ENCODE measurements around the gene RNF149. TPM values are rescaled to one million over a fixed set of nuclear protein-coding genes. Genes with fewer than 3 reads are reported as not detected.
"Not testable (repeated sequence)": the region's sequence is repeated elsewhere in the genome, so short reads cannot be mapped to it uniquely, and the experiment has no call there.

The RNF149 gene
- total RNA-seq, 1 donor from 2014 or later, result 80.7 TPM

DNA sequence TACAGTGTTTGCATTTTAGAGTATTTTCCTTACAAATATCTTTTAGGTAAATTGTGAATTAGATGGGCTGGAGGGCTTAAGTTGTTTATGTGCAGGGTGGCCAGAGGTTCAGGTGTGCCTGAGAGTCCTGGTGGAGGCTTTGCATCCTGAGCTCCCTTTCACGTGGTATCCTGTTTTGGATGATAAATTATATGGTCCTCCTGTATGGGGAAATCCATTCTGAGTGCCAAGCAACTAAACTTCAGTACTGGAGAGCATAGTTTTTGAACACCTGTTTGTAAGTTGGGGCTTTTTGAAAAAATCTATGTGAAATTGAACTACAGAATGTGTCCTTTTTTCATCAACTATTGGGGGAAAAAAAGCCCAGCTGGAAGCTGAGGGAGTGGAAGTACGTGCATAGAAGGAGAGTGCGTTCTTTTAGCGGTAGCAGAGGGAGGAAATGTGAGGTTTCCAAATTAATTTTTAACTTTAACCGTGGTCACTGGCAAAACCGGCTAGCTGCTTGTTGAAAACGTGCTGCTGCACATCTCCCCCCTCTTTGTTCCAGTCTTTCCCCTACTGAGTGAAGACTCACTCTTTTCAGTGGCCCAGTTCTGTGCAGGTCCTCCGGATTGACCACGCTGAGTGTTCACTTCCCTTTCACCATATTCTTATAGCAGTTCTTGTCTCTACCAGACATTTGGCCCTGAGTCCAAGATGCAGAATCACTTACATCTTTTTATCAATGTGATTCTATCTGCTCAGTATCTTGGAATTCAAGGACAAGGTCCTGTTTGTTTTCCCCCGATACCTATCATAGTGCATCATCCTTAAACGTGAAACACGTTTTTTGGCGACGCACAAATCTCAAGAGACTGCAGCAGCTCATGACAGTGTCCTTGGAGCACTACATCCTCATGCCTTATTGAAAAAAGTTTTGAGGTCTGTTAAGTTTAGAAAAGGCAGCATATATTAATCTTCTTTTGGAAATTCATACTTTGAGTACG, 40.5 kb downstream of the RNF149 start:
- intact Hi-C loops (cut with DNase I), result loop anchor here (5.0 kb wide), 1 partner anchor 1651 kb away; no protein-coding TSS in a partner anchor
- no peak for ATAC-seq
- DNase-seq (ENCODE audit: low spot score), result no peak

DNA sequence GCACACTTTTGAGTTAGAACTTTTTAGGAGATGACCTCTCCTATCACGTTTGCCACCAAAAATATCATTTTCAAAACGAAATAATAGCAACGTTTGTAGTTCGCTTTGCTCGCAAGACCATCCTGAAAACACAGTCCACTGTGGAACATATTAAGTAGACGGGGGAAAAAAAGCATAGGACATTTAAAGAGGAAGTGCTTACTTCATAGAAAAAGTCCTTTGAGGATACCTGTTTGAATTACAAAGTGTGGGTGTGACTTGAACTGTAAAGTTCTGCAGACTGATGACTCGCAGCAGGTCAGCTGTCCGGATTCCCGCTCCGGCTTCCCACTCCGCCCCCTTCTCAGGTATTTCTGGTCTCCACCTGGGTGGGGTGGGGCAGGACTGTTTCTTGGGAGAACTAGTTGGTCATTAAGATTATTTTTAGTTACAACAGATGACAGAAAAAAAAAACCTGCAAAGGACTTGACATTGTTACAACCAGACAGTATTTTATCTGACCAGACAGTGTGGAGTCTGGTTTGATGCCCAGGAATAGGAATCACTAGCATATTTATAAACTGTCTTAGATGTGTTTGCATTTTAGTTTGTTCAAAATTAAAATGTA, 42.5 kb downstream of the RNF149 start:
- ATAC-seq, result no peak
- intact Hi-C loops (cut with DNase I), result loop anchor here (5.0 kb wide), 1 partner anchor 1649 kb away; no protein-coding TSS in a partner anchor
- DNase-seq (ENCODE audit: low spot score), result no peak

DNA sequence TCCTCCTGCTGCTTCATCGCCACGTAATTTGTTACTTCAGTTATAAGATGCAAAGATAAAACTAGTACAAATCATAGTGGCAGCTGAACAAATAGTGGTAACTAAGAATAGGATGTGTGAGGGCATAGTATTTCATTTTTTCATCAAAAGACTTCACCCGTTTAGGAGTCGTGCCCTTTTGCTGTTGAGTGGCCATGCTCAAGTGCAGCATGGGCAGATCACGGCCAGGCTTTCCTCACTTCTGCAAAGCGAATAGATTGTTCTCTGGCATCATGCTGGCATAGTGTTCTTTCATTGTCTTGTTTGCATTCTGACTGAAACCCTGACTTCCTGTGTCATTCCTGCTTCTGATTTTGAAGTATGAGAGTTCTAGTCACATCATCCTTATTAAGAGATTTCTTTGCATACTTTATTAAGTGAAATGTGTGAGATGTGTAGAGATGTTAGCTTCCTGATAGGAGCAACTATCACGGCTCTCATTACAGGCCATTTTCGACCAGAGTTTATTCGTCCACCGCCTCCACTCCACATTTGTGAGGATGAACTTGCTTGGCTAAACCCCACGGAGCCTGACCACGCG, 44.1 kb downstream of the RNF149 start:
- intact Hi-C loops (cut with DNase I), result no loop called here
- DNase-seq (ENCODE audit: low spot score), result no peak
- ATAC-seq, result no peak

GRCh38 chr2:101263377-101263800, 45.1 kb downstream of the RNF149 start:
- DNase-seq (ENCODE audit: low spot score) (no peak), ATAC-seq (no peak)
- intact Hi-C loops (cut with DNase I), result no loop called here

DNA sequence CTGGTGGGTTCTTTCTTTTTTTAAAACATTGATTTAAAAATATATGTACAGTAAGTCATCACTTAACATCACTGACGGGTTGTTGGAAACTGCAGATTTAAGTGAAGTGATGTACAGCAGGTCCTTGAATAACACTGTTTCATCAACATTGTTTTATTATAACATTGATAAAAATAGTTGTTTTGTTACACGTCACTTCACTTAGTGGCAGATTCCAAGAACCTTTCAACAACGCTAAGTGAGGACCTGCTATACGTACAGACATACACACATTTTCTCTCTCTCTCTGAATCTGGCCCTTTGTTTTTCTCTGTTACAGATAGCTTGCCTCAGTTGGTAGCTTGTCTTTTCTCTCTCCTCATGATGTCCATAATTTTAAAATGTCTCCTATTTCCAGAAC, 46.4 kb downstream of the RNF149 start:
- DNase-seq (ENCODE audit: low spot score), result no peak
- intact Hi-C loops (cut with DNase I), result no loop called here
- no peak for ATAC-seq

- intact Hi-C loops (cut with DNase I), result no loop called here
- DNase-seq (ENCODE audit: low spot score), result no peak
- ATAC-seq, result no peak
Measured at GRCh38 chr2:101258804-101259203, 49.7 kb downstream of the RNF149 start.

- ATAC-seq, result no peak
- intact Hi-C loops (cut with DNase I), result no loop called here
Measured at GRCh38 chr2:101256316-101256715, 52.2 kb downstream of the RNF149 start.

GRCh38 chr2:101255501-101255900, 53.0 kb downstream of the RNF149 start:
- intact Hi-C loops (cut with DNase I), result no loop called here
- DNase-seq (ENCODE audit: low spot score) (no peak), ATAC-seq (no peak)

More at GRCh38 chr2:101256316-101256715, 52.2 kb downstream of the RNF149 start:
- no peak for DNase-seq (ENCODE audit: low spot score)

DNA sequence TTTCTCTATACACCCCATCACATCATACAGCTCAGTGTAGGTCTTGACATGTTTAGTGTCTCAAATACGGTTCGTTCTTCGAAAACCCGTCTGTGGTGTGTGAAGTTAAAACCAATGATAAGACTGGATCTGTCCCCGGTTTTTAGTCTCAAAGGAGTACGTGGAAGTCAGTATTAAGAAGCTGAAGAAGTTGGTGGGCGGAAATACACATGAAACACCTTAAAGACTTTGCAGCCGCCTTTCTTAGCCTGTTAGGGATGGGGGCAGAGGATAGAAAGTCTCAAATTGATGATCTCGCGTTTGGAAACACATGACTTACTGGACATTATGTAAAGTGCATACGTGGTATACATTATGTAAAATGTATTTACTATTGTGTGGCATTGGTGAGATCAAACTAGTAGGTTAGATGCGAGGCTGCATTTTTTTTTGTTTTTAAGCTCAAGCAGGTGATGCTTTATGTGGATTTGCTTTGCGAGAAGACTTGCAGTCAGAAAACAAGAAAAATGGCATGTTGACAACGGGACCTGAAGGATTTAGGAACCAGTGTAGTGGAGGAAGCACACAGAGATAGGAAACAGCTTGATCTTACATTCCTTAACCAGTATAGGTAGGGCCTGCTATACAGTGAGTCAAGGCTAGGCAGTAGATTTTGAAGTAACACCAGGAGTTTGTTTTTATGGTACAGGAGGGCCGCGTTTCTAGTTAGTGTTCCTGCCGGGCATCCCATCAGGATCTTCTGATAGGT, 54.6 kb downstream of the RNF149 start:
- ATAC-seq (no peak), DNase-seq (ENCODE audit: low spot score) (no peak)
- intact Hi-C loops (cut with DNase I), result no loop called here

DNA sequence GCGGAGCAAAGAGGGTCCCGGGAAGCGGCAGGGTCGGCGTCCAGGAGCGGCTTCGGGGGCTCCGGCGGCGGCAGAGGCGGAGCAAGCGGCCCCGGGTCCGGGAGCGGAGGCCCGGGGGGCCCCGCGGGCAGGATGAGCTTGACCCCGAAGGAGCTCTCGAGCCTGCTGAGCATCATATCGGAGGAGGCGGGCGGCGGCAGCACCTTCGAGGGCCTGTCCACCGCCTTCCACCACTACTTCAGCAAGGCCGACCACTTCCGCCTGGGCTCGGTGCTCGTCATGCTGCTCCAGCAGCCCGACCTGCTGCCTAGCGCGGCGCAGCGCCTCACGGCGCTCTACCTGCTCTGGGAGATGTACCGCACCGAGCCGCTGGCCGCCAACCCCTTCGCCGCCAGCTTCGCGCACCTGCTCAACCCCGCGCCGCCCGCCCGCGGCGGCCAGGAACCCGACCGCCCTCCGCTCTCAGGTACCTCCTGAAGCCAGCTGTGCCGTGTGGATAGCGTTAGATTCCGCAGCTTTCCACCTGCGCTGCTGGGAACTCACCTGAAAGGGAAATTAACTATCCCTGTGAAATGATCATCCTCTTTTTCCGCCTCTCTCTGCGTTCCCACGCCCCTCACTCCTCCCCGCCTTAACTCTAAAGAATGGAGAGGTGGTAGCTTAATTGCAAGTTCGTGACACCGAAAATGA, 55.3 kb downstream of the RNF149 start:
- peak; percentile 47 for ATAC-seq
- peak; percentile 76 for DNase-seq (ENCODE audit: low spot score)
- intact Hi-C loops (cut with DNase I), result no loop called here

- DNase-seq (ENCODE audit: low spot score), result peak; percentile 100
- intact Hi-C loops (cut with DNase I), result no loop called here
- peak; percentile 98 for ATAC-seq
Measured at GRCh38 chr2:101252408-101253012, 56.0 kb downstream of the RNF149 start, which contains the start of gene CNOT11. Gene CNOT11 (plus strand): TSS chr2:101252886. CDS start chr2:101252965, 79 bp downstream.

DNA sequence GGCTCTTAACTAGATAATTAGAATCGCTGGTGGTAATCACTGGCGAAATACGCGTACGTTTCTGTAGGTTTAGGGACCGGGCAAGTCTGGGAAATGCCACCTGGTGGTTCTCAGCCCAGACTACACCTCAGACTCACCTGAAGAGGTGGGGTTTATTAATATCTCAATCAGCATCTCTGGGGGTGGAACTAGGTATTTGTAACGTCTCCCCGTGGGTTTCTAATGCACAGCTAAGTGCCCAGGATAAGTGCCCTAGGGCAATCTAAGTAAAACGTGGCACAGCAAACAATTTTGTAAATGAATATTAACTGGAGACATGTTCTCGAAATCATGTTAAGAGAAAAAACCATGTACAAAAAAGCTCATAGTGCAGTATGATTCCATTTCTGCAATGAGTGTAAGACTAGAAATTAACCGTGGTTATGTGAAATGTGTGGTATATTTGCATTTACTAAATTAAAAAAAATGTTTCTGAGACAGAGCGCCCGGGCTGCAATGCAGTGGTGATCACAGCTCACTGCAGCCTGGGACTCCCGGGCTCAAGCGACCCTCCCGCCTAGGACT, 56.6 kb downstream of the RNF149 start:
- ATAC-seq (peak; percentile 60), DNase-seq (ENCODE audit: low spot score) (no peak)
- intact Hi-C loops (cut with DNase I), result no loop called here

DNA sequence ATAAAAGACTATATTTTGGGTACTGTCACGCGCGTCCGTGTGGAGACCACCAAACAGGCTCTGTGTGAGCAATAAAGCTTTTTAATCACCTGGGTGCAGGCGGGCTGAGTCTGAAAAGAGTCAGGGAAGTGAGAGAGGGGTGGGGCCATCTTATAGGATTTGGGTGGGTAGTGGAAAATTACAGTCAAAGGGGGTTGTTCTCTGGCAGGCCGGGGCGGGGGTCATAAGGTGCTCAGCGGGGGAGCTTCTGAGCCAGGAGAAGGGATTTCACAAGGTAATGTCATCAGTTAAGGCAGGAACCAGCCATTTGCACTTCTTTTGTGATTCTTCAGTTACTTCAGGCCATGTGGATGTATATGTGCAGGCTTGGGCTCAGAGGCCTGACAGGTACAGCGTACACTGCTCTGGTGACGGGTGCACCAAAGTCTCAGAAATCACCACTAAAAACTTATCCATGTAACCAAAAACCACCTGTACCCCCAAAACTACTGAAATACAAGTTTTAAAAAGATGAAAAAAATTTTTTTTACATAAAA, 57.2 kb downstream of the RNF149 start:
- DNase-seq (ENCODE audit: low spot score), result not testable (repeated sequence)

GRCh38 chr2:101249826-101250225, 58.7 kb downstream of the RNF149 start:
- no peak for DNase-seq (ENCODE audit: low spot score)
- intact Hi-C loops (cut with DNase I), result no loop called here
- ATAC-seq, result no peak

More for the DNA sequence above, 57.2 kb downstream of the RNF149 start:
- intact Hi-C loops (cut with DNase I); ATAC-seq: not testable (repeated sequence)

GRCh38 chr2:101248756-101249155, 59.7 kb downstream of the RNF149 start:
- intact Hi-C loops (cut with DNase I); DNase-seq (ENCODE audit: low spot score); ATAC-seq: not testable (repeated sequence)

- intact Hi-C loops (cut with DNase I); DNase-seq (ENCODE audit: low spot score); ATAC-seq: not testable (repeated sequence)
Measured at GRCh38 chr2:101245468-101245867, 63.0 kb downstream of the RNF149 start.

DNA sequence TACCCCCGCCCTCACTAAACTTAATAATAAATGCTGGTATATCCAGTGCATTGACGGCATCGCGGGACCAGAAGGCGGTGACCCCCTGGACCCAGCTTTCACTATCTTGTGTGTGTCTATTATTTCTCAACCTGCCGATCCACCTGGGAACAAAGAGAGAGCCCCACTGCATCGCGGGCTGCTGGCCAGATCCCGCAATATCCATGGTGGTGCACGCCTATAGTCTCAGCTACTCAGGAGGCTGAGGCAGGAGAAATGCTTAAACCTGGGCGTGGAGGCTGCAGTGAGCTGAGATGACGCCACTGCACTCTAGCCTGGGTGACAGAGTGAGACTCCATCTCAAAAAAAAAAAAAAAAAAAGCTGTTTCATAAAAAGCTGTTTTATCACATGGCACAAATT, 63.6 kb downstream of the RNF149 start:
- DNase-seq (ENCODE audit: low spot score); intact Hi-C loops (cut with DNase I); ATAC-seq: not testable (repeated sequence)

All from sciatic nerve (tissue), 2 donors.